ENCODE data around the gene ATP2A3. TPM values are rescaled to one million over a fixed set of nuclear protein-coding genes. Genes with fewer than 3 reads are reported as not detected.
A peak's percentile ranks its signal among the peaks of the same experiment; 100 is the strongest.

The ATP2A3 gene
- total RNA-seq, 4 donors from 2014 or later: 5.7 to 33.6 (median 17.5) TPM

DNA sequence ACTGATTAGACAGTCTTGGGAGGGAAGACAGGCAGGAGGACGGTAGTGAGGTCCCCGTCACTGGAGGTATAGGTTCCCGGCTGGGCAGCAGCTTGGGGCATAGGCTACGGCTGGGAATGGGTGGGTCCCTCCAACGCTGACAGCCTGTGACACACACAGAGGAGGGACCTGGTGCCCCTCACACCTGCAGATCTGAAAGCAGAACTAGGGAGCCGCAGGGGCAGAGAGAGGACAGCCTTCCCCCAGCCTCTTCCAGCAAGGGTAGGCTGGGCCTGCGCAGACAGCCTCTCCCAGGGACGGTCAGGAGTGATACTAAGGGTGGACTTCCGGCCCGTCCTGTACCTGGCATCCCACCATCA lies 49.9 kb downstream of the ATP2A3 start:
- H3K36me3 ChIP-seq: no peaks in the 10 kb centered on the region
- H3K27ac ChIP-seq: peak overlapping the region in 1 of 2 donors; percentile 25
- no peaks in the 10 kb centered on the region for H3K27me3 ChIP-seq
- no peak for DNase-seq
- no peaks in the 10 kb centered on the region for H3K4me1 ChIP-seq
- no peaks in the 10 kb centered on the region for H3K9me3 ChIP-seq
- H3K4me3 ChIP-seq: no peak overlapping the region
- intact Hi-C loops (cut with DNase I; ENCODE audit: low total_unique reads): no loop called here
- TF ChIP-seq, protein P1, sequence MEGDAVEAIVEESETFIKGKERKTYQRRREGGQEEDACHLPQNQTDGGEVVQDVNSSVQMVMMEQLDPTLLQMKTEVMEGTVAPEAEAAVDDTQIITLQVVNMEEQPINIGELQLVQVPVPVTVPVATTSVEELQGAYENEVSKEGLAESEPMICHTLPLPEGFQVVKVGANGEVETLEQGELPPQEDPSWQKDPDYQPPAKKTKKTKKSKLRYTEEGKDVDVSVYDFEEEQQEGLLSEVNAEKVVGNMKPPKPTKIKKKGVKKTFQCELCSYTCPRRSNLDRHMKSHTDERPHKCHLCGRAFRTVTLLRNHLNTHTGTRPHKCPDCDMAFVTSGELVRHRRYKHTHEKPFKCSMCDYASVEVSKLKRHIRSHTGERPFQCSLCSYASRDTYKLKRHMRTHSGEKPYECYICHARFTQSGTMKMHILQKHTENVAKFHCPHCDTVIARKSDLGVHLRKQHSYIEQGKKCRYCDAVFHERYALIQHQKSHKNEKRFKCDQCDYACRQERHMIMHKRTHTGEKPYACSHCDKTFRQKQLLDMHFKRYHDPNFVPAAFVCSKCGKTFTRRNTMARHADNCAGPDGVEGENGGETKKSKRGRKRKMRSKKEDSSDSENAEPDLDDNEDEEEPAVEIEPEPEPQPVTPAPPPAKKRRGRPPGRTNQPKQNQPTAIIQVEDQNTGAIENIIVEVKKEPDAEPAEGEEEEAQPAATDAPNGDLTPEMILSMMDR (IDR thresholded peaks at IDR 0.05): no peak
- TF ChIP-seq POLR2A (IDR thresholded peaks at IDR 0.05): no peak

DNA sequence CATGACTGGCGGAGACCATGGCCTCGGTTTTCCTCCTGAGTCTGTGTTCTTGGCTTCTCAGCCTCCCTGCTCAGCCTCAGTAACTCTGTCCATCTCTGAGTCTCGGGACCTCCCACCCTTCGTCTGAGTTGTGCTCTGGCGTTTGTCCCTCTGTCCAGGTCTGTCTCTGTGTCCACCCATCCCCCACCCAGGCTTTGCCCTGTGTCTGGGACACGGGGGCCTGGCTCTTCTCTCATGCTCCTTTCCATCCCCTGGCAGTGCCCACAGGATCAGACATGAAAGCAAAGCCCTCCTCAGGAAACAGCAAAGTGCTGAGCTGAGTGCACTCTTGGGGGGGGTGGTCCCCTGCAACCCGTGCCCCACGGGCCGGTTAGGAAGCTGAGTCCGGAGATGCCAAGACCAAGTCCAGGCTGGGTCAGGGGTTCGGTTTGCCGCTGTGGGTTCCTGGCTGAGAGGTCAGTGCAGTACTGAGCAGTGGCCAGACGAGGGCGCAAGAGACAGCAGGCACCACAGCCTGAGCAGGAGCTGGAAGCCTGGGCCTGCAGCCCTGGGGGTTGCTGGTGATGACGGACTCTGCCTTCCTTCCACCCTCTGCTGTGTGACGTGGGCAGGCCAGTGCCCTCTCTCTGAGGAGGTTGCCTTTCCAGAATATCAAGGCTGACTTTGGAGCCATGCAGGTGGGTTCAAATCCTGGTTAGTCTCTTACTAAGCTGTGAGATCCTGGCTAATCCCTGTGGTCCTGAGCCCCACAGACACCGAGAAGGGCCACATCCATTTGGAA lies 50.5 kb downstream of the ATP2A3 start:
- no peak for TF ChIP-seq POLR2A (IDR thresholded peaks at IDR 0.05)
- TF ChIP-seq, protein P1 (IDR thresholded peaks at IDR 0.05): peak; percentile 88 to 96 (median 93)
- intact Hi-C loops (cut with DNase I; ENCODE audit: low total_unique reads): loop anchor here (2.0 kb wide), 1 partner anchor 91 kb away; no protein-coding TSS in a partner anchor
- no peaks in the 10 kb centered on the region for H3K4me1 ChIP-seq
- H3K36me3 ChIP-seq: no peaks in the 10 kb centered on the region
- H3K4me3 ChIP-seq: no peak overlapping the region
- peak; percentile 70 to 71 for DNase-seq
- no peaks in the 10 kb centered on the region for H3K9me3 ChIP-seq
- peak overlapping the region in 1 of 2 donors; percentile 25 for H3K27ac ChIP-seq
- no peaks in the 10 kb centered on the region for H3K27me3 ChIP-seq

DNA sequence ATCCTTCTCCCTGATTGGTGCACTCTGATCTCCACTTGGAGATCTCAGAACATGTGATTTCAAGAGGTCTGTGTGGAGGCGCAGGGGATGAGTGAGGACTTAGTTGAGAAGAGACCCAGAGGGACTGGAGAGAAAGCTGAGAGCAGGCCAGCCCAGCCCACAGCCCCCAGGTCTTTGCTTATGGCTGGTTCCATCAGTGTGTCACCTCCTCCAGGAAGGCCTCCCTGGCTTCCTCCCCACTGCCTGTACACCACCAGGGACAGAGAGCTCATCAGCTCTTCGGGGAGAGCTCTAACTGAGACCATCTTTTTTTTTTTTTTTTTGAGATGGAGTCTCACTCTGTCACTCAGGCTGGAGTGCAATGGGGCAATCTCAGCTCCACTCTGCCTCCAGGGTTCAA lies 51.4 kb downstream of the ATP2A3 start:
- H3K4me3 ChIP-seq: no peak overlapping the region
- no peaks in the 10 kb centered on the region for H3K36me3 ChIP-seq
- no peaks in the 10 kb centered on the region for H3K4me1 ChIP-seq
- TF ChIP-seq, protein P1 (IDR thresholded peaks at IDR 0.05): no peak
- TF ChIP-seq POLR2A (IDR thresholded peaks at IDR 0.05): no peak
- no peak overlapping the region for H3K27ac ChIP-seq
- H3K27me3 ChIP-seq: no peaks in the 10 kb centered on the region
- no peak for DNase-seq
- no peaks in the 10 kb centered on the region for H3K9me3 ChIP-seq
- intact Hi-C loops (cut with DNase I; ENCODE audit: low total_unique reads): loop anchor here (2.0 kb wide), 1 partner anchor 92 kb away; no protein-coding TSS in a partner anchor

DNA sequence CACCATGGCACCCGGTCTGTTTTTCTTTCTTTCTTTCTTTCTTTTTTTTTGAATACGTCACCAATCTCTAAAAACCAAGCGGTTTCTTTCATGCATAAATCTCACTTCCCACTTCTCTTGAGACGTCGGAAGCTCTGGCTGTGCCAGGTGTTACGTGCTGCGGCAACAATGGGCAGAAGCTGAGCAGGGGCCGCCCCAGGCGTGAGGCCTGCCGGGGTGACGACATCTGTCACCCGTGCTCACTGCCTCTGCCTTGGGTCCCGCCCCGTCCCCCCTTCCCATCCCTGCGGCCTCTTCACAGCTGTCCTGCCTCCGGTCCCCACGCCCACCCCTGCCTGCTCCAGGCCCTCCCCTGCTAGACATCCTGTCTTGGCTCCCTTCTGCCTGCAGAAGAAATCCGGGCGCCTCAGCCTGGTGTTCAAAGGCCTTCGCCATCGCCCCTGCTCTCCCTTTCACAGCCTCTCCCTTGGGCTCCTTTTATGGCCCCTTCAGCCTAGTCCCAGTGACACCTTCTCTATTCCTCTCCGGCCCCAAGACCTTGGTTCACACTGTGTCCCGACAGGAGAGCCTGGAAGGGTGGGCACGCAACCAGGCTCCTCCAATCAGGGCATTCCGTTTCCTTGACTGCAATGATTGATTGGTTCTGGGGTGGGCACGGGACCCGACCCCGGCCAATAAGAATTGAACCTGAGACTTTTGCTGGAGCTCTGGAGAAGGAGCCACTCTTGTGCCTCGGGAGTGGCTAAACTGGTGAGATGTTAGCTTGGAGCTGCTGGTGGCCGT lies 52.8 kb downstream of the ATP2A3 start:
- Histone ChIP-seq H3K27me3 (no peaks in the 10 kb centered on the region), H3K4me3 (no peak overlapping the region), H3K36me3 (no peaks in the 10 kb centered on the region), H3K27ac (no peak overlapping the region), H3K9me3 (no peaks in the 10 kb centered on the region), H3K4me1 (no peaks in the 10 kb centered on the region)
- intact Hi-C loops (cut with DNase I; ENCODE audit: low total_unique reads): loop anchor here (2.0 kb wide), 1 partner anchor 93 kb away; no protein-coding TSS in a partner anchor
- no peak for DNase-seq
- TF ChIP-seq, protein P1 (IDR thresholded peaks at IDR 0.05): no peak
- no peak for TF ChIP-seq POLR2A (IDR thresholded peaks at IDR 0.05)
